Activated gamma-delta T cell treated with anti-CD3 and anti-CD28 coated beads, Interleukin-2, amount 50 U/mL, for 16 hours (primary cell): ENCODE measurements around the gene PDXK.
"Not testable (repeated sequence)": the region's sequence is repeated elsewhere in the genome, so short reads cannot be mapped to it uniquely, and the experiment has no call there.

ENCODE experiments used
- DNase-seq: peaks from one replicate; pipeline ENCODE4 v3.0.0-alpha.2; 2020; ENCODE audit warnings: low read depth

PDXK gene

DNA sequence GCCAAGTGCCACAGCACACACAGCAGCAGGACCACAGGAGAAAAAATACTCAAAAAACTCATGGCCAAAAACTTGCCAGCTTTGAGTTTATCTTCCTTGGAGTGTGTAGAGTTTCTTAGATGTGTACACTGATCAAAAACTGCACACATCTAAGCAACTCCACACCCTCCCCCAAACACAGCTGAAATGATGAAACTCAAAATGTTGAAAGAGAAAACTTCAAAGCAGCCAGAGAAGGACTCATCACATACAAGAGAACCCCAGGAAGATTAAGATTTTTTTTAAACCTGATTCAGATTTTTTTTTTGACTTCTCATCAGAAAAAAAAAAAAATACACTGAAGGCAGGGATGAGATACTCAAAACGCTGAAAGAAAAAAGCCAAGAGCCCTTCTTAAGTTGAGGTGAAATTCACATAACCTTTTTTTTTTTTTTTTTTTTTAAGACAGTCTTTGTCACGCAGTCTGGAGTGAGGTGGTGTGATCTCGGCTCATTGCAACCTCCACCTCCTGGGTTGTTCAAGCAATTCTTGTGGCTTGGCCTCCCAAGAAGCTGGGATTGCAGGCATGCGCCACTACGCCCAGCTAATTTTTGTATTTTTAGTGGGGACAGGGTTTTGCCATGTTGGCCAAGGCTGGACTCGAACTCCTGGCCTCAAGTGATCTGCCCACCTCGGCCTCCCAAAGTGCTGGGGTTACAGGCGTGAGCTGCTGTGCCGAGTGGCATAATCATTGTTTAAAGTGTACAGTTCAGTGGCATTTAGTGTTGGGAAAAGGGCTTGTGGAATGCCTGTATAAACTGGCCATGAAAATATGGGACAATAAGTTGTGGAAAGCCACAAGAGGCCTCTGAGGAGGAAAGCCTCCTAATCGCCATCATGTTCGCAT lies 20.9 kb upstream of the PDXK start:
- no peak for DNase-seq

DNA sequence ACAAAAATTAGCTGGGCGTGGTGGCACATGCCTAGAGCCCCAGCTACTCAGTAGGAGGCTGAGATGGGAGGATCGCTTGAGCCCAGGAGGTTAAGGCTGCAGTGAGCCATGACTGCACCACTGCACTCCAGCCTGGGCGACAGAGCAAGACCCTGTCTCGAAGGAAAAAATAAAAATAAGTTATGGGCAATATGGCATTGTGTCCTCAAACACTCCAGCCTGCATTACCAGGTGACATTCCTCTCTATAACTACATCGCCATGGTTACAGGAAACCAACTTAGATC lies 19.5 kb upstream of the PDXK start:
- DNase-seq = not testable (repeated sequence)

DNA sequence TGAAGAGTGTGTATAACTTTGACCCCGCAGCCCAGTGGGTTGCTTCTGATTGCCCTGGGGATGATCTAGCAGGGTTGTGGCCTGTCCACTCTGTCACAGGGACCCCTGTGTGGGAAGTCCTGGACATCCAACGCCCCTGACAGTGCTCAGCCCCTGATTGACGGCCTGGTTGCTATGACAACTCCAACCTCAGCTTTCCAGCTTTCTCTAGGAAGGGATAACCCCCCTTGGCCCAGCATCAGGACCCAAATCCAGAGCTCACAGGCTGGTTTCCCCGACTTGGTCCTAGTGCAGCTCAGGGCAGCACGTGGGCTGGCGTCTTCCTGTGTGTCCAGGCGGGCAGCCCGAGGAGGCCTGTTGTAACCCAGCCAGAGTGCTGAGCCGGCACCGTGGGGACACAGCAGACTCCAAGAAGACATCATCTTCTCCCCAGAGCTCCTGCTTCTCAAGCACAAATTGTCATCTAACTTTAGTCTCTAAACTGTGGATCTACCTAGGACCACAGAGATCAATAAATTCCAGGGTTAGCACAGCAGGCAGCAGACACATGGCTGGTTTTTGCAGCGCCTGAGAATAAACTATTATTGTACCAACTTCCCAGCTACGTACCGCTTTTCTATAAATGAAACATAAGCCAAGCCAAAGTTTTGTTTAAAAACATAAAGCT lies 18.9 kb upstream of the PDXK start:
- DNase-seq = no peak

DNA sequence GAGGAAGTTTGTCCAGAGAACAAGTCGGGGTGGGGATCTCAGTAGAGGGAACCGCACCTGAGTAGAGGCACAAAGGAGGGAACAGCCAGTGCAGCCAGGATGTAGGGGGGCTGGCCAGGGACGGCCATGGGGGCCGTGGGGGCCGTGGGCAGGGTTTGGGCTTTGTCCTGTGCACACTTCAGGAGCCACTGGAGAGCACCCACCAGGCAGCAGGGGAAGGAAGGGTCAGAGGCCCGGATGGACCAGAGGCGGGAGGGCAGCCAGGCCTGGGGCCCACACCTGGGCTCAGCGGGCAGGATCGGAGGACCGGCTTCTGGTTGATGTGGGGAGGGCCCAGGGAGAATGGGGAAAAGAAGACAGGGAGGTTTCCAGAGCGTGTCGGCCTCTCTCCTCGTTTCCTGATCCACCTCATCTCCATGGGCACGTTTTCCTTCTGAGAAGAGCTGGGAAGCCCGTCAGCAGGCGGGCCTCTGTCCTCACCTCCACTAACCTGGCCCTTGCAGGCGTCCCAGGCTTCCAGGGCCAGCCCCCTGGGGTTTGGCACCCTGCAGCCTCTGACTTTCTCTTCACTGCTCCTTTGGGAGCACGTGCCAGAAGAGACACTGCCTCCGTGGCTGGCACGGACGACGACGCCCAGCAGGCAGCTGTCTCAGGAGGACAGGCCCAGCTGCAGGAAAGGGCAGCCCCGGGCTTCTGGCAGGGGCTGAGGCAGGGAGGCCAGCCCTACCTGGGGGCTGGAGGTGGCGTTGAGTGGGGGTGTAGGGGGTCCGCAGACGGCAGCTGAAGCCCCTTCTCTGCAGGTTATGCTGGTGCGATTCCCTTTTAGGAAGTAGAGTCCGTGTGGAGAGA lies 16.8 kb upstream of the PDXK start:
- no peak for DNase-seq

DNA sequence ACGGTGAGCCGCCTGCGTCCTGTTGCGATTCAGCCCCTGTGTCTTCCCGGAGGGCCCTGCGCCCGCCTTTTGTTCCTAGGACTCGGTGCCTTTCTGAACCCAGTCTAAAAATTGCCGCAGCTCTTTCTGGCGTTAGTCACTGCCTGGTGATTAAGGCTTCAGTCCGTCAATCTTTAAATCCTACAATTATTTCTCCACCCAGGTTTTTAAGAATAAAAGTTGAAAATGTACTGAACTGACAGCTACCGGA lies 16.2 kb upstream of the PDXK start:
- DNase-seq = no peak

DNA sequence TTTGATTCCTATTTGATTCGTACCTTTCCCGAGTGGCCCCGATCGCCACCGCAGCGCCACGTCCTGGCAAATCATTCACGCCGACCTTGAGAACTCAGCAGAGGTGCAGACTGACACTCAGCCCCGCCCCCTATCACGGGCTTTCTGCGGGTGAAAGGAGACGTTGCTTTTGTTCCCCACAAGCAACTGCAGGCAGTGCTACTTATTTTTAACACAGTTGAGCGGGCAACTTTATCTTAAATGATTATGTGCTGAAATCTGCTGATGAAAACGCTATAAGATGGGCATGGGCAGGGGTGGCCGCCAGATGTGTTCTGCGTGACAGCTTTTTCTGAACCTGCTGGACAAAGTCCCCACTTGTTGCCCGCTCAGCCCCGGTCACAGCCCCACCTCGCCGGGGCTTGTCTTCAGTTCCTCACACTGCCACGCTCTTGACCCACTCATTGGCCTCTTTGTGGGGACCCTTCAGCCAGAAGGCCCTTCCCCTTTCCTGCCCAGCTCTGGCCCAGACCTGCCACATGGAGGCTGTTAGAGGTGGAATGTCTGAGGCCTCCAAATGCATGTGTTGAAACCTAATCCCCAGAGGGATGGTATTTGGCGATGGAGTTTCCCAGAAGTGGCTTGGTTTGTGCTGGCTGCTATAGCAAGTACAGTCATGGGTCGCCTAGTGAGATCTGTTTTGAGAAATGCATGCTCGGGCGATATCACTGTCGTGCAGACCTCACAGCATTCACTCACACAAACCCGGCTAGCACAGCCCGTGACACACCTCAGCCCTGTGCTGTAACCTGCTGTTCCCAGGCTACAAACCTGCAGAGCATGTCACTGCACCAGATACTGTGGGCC lies 15.7 kb upstream of the PDXK start:
- no peak for DNase-seq

DNA sequence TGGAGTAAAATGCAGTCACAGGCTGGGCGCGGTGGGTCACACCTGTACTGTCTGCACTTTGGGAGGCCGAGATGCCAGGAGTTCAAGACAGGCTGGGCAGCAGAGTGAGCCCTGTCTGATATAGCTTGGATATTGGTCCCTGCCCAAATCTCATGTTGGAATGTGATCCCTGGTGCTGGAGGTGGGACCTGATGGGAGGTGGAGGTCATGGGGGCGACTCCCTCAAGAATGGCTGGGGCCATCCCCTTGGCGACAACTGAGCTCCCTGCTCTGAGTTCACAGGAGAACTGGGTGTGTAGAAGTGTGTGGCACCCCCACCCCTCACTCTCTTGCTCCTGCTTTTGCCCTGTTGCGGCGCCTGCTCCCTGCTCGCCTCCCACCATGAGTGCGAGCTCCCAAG lies 11.5 kb upstream of the PDXK start:
- DNase-seq = no peak

DNA sequence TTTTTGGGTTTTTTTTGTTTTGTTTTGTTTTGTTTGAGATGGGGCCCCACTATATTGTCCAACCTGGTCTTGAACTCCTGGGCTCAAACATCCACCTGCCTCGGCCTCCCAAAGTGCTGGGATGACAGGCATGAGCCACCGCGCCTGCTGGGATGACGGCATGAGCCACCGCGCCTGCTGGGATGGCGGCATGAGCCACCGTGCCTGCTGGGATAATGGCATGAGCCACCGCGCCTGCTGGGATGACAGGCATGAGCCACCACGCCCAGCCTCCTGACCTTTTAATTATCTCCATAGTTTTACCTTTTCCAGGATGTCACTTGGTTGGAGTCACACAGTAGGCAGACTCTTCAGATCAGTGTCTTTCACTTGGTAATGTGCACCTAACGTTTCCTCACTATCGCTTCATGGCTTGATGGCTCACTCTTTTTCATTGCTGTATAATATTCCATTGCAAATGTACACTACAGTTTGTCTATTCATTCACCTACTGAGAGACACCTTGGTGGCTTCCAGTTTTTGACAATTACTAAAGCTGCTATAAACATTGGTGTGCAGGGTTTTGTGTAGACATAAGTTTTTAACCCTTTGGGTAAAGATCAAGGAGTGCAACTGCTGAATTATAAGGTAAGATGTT lies 10.1 kb upstream of the PDXK start:
- DNase-seq = no peak

DNA sequence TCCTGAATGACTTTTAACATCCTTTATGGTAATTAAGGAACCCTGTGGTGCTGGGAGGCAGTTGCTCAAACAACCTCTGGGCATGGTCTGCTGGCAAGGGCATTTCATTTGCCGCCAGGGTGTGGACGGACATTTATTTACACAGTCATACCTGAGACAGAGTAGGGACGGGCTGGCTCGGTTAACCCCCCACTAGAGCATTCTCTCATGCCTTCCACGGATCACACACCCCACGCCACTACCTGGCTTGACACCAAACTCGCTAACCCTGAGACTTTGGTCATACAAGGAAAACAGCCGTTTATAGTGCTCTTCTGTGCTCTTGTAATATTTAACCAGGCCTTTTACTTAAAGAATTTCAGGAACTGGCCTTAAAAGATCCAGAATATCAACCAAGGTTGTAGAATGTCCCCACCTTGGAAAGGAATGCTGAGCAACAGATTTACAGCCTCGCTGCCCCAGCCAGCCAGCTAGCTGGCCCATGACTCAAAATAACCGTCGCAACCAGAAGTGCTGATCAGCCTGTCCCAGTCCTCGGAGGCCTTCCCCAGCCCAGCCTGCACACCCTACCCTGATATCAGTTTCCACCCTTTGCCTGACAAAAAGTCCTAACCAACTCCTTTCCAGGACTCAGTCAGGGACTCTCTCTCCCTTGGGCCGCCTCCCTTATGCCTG lies 6.5 kb upstream of the PDXK start:
- no peak for DNase-seq

DNA sequence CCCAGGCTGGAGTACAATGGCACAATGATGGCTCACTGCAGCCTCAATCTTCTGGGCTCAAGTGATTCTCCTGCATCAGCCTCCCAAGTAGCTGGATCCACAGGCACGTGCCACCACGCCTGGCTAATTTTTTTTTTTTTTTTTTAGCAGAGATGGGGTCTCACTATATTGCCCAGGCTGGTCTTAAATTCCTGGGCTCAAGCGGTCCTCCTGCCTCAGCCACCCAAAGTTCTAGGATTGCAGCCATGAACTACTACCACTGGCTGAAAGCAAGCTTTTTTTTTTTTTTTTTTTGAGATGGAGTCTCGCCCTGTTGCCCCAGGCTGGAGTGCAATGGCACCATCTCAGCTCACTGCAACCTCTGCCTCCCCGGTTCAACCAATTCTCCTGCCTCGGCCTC lies 5.8 kb upstream of the PDXK start:
- DNase-seq = not testable (repeated sequence)

DNA sequence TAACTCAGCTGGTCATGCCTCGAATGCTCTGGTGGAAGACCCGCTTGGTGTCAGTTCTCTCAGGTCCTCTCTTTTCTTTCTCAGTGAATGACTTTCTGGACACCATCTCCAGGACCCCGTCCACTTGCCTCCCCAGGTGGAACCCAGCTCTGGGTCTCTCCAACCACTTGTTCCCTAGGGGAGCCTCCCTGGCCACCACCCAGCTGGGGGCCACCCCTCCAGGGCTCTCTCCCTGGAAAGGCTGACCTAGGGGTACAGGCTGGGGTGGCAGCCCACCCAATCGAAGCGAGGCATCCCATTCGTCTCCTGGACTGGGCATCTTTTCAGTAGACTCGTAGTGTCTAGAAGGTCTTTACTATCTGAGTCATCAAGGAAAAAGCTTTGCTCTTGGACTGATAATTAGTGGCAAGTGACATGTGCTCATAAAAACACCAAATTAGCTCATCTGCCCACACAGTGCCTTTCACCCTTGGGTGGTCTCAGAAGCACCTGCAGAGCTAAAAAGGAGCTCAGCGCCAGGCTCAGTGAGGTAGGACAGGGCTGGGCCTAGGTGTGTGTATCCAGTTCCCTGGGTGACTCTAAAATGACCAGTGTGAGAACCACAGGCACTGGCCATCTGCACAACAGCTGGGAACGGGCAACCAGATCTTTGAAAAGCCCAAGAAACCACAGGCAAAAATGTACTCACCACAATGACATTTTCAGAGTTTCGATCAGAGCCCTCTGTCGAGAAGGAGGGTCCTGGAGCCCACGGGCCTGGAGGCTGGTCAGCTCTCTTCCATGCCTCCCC lies 2.4 kb upstream of the PDXK start:
- no peak for DNase-seq

DNA sequence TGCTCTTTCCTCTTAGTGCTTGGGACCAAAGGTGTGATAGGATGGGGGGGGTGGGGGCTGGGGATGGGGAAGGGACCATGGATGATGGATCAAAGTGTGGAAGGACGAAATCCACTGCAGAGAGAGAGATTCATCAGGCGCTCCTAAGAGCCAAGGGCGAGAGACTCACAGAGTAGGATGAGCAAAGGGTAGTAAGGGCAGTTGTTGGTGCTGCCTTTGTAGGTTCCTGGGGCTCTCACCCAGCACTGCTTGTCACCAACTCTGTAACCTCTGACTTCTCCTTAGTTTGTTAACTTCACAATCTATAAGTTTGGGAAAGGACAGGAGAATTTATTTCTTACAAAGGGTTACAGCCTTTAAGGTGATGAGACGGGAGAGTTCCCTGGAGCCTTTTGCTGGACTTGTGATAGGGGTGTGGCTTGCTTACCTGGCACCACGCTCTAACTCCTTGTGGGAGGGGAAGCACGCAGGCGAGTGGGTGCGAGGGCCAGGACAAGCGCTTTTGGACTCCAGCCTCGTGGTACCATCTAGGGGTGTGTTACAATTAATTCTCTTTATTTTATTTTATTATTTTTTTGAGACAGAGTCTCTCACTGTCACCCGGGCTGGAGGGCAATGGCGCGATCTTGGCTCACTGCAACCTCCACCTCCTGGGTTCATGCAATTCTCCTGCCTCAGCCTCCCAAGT lies 1.6 kb upstream of the PDXK start:
- no peak for DNase-seq

DNA sequence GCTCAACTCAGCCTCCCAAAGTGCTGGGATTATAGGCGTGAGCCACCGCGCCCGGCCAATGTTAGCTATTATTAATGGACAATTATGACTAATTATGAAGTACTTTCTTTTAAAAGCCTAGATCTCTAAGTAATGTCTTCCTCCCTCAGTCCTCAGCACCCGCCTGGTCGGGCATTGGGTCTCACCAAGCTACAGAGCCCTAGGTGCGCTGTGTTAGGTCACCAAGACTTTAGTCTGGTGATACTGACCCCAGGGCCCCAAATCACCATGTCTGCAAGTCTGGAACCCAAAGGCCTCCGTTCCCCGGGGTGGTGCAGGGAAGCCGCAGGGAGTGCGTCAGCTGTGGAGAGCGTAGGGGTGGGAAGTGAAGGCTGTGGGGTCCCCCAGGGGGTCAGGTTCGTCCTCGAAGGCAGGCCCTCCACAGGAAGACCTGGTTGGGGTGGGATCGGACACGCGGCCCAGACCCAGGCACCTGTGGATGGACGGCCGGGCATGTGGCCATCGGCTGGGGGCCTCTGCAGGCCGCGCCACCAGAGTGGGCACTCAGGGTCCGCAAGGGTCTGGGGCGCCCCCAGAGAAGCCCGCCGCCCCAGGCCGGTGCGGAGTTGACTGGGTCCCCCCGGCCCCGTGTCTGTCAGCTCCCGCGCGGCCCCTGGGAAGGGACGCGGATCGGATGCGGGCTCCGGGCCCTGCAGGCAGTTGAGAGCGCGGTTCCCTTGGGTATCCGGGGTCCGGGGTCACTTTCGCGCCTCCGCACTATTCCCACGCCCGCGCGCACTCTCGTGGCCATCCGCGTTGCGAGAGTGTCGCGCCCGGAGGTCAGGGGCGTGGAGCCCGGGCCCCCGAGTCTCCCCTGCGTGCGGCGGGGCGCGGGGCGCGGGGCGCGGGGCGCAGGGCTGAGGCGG lies 710 bp upstream of the PDXK start:
- DNase-seq = no peak

DNA sequence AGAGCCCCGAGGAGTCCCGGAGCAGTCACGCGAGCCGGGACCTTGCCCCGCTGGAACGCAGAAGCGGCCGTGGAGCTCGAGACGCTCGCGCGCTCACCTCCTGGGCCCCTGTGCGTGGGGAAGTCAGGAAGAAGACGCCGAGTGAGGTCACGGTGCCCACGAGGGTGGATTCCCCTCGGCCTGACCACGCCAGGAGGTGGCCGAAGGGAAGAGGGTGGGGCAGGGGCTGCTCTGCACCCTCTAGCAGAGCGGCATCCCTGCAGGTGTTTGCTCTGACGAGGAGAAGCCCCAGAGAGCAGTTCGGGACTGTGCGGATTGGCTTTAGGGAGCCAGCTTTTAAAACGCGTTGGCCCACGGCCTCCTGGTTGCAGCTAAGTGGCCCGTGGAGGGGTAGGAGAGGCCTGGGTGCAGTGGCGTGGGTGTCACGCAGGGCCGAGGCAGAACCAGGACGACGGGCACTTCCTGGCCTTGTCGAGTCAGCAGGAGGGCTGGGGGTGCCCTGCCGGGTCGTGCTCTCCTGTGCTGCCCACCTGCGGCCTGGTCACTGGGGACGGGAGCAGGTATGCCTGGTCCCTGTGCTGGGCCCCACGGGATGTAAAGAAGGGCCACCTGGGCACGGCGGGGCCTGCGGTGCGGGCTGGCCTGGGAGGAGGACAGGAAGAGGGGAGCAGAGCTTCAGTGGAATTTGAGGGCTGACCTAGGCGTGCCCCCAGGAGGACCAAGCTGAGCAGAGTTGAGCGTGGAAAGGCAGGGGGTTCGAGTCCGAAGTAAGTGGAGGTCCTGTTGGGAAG lies 1.0 kb downstream of the PDXK start:
- DNase-seq = no peak

DNA sequence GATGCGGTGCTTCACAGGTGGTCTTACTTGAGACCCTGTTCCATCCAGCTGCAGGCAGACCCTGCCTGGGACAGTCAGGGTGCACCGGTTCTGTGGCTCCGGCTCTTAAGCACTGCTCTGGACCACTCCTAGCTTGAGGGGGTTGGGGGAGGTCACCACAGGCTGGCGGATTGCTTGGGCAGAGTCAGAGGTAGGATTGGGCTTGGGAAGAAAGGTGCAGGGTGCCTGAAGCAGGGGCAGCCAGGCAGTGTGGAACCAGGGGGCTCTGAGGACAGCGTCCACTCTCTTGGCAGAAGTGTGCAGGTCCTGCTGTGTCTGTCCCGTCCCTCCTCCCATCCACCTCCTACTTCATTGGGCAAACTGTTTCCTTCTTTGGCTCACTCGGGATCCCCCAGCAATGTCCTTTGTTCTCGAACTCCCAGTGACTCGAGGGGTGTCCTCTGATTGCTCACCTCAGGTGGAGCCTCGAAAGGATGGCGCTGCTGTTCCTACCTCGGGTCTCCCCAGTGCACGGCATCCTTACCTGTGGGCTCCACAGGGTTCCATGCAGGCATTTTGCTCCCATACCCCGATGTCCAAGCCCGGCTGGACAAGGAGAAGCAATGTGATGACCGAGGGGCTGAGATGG lies 1.7 kb downstream of the PDXK start:
- no peak for DNase-seq

DNA sequence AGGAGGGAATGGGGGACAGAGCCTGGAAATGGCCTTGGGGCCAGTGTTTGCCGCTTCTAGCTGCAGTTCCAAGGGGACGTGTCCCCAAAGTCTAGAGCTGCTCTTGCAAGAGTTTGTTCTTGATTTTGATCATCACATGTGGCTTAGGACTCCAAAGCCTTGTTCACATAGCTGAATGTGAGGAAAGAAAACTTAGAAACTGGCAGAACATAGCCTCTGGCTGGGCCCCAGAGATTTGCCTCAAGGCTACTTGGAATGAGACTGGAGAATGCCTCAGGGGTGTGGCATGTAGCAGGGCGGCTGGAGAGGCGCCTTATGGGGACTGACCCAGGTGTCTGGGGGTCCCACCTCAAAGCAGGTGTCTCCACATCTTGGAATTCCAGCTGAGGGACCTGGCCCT lies 2.3 kb downstream of the PDXK start:
- no peak for DNase-seq

DNA sequence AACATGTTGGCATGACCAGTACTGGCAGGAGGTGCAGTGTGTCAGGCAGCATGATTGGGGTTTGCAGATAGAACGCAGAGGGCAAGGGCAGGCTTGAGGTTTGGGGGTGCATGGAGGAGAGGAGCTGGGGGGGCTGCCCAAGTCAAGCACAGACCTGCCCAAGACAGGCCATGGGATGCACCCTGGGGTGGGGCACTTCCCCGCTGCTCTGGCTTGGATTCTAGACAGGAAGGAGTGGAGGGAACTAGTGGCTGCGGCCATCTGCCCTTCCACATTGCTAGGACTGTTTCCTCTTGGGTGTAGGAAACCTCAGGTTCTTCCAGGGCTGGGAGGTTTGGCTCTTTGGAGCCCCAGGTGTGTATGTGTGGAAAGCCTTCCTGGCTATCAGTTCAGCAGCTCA lies 3.0 kb downstream of the PDXK start:
- no peak for DNase-seq

DNA sequence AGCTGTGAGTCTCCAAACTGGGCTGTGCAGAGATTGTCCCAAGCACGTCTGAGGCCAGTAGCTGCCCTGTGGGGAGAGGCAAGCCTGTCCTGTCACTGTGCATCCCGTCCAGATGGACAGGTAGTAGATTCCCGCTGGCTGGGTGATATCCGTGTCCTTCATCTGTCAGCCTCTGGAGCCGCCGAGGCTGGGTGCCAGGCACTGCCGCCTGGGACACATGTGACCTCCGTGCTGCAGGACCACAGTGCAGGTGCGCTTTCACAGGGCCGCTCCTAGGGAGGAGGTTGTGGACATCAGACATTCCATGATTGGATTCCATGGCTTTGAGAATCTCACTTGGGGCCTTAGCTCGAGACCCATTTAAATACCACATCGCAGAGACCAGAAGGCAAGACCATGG lies 4.7 kb downstream of the PDXK start:
- DNase-seq = no peak
